Measurements from ENCODE around the gene BCHE.

BCHE gene

DNA sequence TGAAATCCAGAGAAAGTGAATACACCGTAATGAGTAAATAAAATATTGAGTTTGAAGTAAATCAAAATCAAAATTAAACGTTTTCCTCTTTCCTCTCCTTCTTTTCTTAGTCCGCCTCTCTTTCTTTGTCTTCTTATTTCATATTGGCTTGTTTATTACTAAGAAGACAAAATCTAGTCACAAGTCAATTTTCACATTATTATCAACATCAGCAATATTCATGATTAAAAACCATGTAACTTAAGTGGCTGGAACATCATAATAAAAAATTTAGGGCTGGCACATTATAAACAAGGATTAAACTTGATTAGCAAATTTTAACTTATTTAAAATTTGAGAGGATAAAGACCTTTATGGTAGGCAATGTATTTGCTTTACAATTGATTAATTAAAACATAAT lies 61.4 kb downstream of the BCHE start:
- no peak overlapping the region for H3K4me3 ChIP-seq (ENCODE audit: low read depth, low read length)
- DNase-seq (ENCODE audit: low read depth): no peak
- in situ Hi-C loops (cut with HindIII; ENCODE audit: low sequenced_read_pairs): no loop called here
- no peak for TF ChIP-seq CTCF (IDR thresholded peaks at IDR 0.05; ENCODE audit: low read depth, low read length, missing control alignments)

GRCh38 chr3:165770781-165771180 lies 66.4 kb downstream of the BCHE start:
- no peak overlapping the region for H3K4me3 ChIP-seq (ENCODE audit: low read depth, low read length)
- in situ Hi-C loops (cut with HindIII; ENCODE audit: low sequenced_read_pairs): no loop called here
- TF ChIP-seq CTCF (IDR thresholded peaks at IDR 0.05; ENCODE audit: low read depth, low read length, missing control alignments): no peak
- peak; percentile 23 for DNase-seq (ENCODE audit: low read depth)

- DNase-seq (ENCODE audit: low read depth): no peak
- no peak for TF ChIP-seq CTCF (IDR thresholded peaks at IDR 0.05; ENCODE audit: low read depth, low read length, missing control alignments)
- H3K4me3 ChIP-seq (ENCODE audit: low read depth, low read length): no peak overlapping the region
- in situ Hi-C loops (cut with HindIII; ENCODE audit: low sequenced_read_pairs): no loop called here
Observed at GRCh38 chr3:165768680-165769079, 68.5 kb downstream of the BCHE start.

DNA sequence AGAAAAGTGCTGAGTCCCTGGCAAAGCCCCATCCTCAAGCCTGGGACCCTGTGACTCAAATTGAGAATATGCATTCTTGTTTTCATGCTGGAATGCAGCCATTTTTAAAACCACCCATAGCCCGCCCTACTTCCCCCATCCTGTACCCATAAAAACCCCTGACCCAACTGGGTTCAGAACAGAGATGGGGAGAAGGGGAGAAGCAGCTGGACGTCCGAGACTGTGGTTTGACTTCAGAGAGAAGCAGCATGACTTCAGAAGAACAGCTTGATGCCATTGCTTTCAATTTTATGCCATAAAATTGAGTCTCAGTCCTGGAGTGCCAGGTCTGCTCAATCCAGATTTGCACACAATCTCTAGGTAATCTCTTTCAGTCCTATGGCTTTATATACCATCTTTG lies 78.2 kb downstream of the BCHE start:
- H3K4me3 ChIP-seq (ENCODE audit: low read depth, low read length): no peak overlapping the region
- in situ Hi-C loops (cut with HindIII; ENCODE audit: low sequenced_read_pairs): no loop called here
- TF ChIP-seq CTCF (IDR thresholded peaks at IDR 0.05; ENCODE audit: low read depth, low read length, missing control alignments): no peak
- no peak for DNase-seq (ENCODE audit: low read depth)

GRCh38 chr3:165755571-165755970 lies 81.7 kb downstream of the BCHE start:
- no peak for DNase-seq (ENCODE audit: low read depth)
- no peak overlapping the region for H3K4me3 ChIP-seq (ENCODE audit: low read depth, low read length)
- TF ChIP-seq CTCF (IDR thresholded peaks at IDR 0.05; ENCODE audit: low read depth, low read length, missing control alignments): no peak
- in situ Hi-C loops (cut with HindIII; ENCODE audit: low sequenced_read_pairs): no loop called here

- DNase-seq (ENCODE audit: low read depth): no peak
- TF ChIP-seq CTCF (IDR thresholded peaks at IDR 0.05; ENCODE audit: low read depth, low read length, missing control alignments): no peak
- no peak overlapping the region for H3K4me3 ChIP-seq (ENCODE audit: low read depth, low read length)
- in situ Hi-C loops (cut with HindIII; ENCODE audit: low sequenced_read_pairs): no loop called here
Observed at GRCh38 chr3:165754219-165755007, 82.8 kb downstream of the BCHE start.

Data from astrocyte of the cerebellum (primary cell).